ENCODE results near the gene TCF3.
A peak's percentile ranks its signal among the peaks of the same experiment; 100 is the strongest.

Gene TCF3

GRCh38 chr19:1606138-1606651 lies 46.2 kb downstream of the TCF3 start:
- DNase-seq (ENCODE audit: low read depth): no peak
- peak overlapping the region; percentile 92 for H3K4me3 ChIP-seq (ENCODE audit: low read length)
- no peak for TF ChIP-seq CTCF (conservative IDR thresholded peaks at IDR 0.05; ENCODE audit: low read length)

GRCh38 chr19:1605236-1606137 lies 46.9 kb downstream of the TCF3 start, which contains the start of gene UQCR11:
UQCR11 (minus strand) TSS chr19:1605462; CDS start chr19:1605409, 53 bp downstream.
- H3K4me3 ChIP-seq (ENCODE audit: low read length): peak within 1 kb of the TSS; percentile 92
- peak; percentile 72 for TF ChIP-seq CTCF (conservative IDR thresholded peaks at IDR 0.05; ENCODE audit: low read length)
- DNase-seq (ENCODE audit: low read depth): peak; percentile 96

- no peak overlapping the region for H3K4me3 ChIP-seq (ENCODE audit: low read length)
- TF ChIP-seq CTCF (conservative IDR thresholded peaks at IDR 0.05; ENCODE audit: low read length): no peak
- DNase-seq (ENCODE audit: low read depth): no peak
Measured at GRCh38 chr19:1602091-1602707, 50.2 kb downstream of the TCF3 start.

- no peak for DNase-seq (ENCODE audit: low read depth)
- no peak overlapping the region for H3K4me3 ChIP-seq (ENCODE audit: low read length)
- TF ChIP-seq CTCF (conservative IDR thresholded peaks at IDR 0.05; ENCODE audit: low read length): 0 out of 2 replicates have a peak, but pooled peaks have one; percentile 10
Measured at GRCh38 chr19:1601613-1602064, 50.8 kb downstream of the TCF3 start.

- H3K4me3 ChIP-seq (ENCODE audit: low read length): no peak overlapping the region
- no peak for TF ChIP-seq CTCF (conservative IDR thresholded peaks at IDR 0.05; ENCODE audit: low read length)
- no peak for DNase-seq (ENCODE audit: low read depth)
Measured at GRCh38 chr19:1599460-1599846, 53.0 kb downstream of the TCF3 start.

GRCh38 chr19:1598777-1599459 lies 53.5 kb downstream of the TCF3 start:
- no peak for TF ChIP-seq CTCF (conservative IDR thresholded peaks at IDR 0.05; ENCODE audit: low read length)
- no peak overlapping the region for H3K4me3 ChIP-seq (ENCODE audit: low read length)
- DNase-seq (ENCODE audit: low read depth): no peak

All from AG10803 (cell line).